Measurements from ENCODE around the gene PTPRG. TPM values are rescaled to one million over a fixed set of nuclear protein-coding genes. Genes with fewer than 3 reads are reported as not detected.

Gene PTPRG
- total and polyA plus RNA-seq, 2 experiments from 2014 or later: 8.5 to 34.9 TPM

GRCh38 chr3:62128681-62129080 is 567.3 kb downstream of the PTPRG start:
- H3K4me3 ChIP-seq: no peak overlapping the region
- no peaks in the 10 kb centered on the region for H3K27me3 ChIP-seq
- no peaks in the 10 kb centered on the region for H3K9me3 ChIP-seq (ENCODE audit: low read depth)
- no peaks in the 10 kb centered on the region for H3K36me3 ChIP-seq (replicated peaks; ENCODE audit: insufficient read depth, low read depth)
- H3K9me2 ChIP-seq (replicated peaks; ENCODE audit: insufficient read depth): no peaks in the 10 kb centered on the region
- DNase-seq (ENCODE audit: low spot score): no peak
- H3K27ac ChIP-seq: no peak overlapping the region
- H2AFZ ChIP-seq: no peak overlapping the region
- no peaks in the 10 kb centered on the region for H3K79me2 ChIP-seq
- no peaks in the 10 kb centered on the region for H4K20me1 ChIP-seq (ENCODE audit: insufficient read depth, poor library complexity, severe bottlenecking)
- no peak overlapping the region for H3K4me2 ChIP-seq
- H3K4me1 ChIP-seq (ENCODE audit: insufficient read depth): no peaks in the 10 kb centered on the region
- TF ChIP-seq CTCF (IDR thresholded peaks at IDR 0.05; ENCODE audit: poor library complexity) (no peak), EZH2phosphoT487 (IDR thresholded peaks at IDR 0.05; ENCODE audit: low read depth, severe bottlenecking, unreplicated experiment) (no peak), EZH2 (IDR thresholded peaks at IDR 0.05; ENCODE audit: borderline replicate concordance) (no peak)

GRCh38 chr3:62131050-62131449 is 569.7 kb downstream of the PTPRG start:
- no peak overlapping the region for H2AFZ ChIP-seq
- 41% methylated on average over 2 of the region's 2 CpGs for WGBS (ENCODE audit: low lambda C conversion rate, missing lambda C conversion rate)

GRCh38 chr3:62131620-62132019 is 570.2 kb downstream of the PTPRG start:
- TF ChIP-seq EZH2phosphoT487 (IDR thresholded peaks at IDR 0.05; ENCODE audit: low read depth, severe bottlenecking, unreplicated experiment) (no peak), EZH2 (IDR thresholded peaks at IDR 0.05; ENCODE audit: borderline replicate concordance) (no peak), CTCF (IDR thresholded peaks at IDR 0.05; ENCODE audit: poor library complexity) (peak; percentile 39)
- Histone ChIP-seq H3K27ac (no peak overlapping the region), H4K20me1 (ENCODE audit: insufficient read depth, poor library complexity, severe bottlenecking) (no peaks in the 10 kb centered on the region), H3K4me3 (no peak overlapping the region), H3K4me1 (ENCODE audit: insufficient read depth) (peaks cover 4% of the 10 kb centered on the region), H3K9me3 (ENCODE audit: low read depth) (no peaks in the 10 kb centered on the region), H3K79me2 (no peaks in the 10 kb centered on the region), H3K9me2 (replicated peaks; ENCODE audit: insufficient read depth) (no peaks in the 10 kb centered on the region), H2AFZ (no peak overlapping the region), H3K4me2 (no peak overlapping the region), H3K27me3 (no peaks in the 10 kb centered on the region), H3K36me3 (replicated peaks; ENCODE audit: insufficient read depth, low read depth) (no peaks in the 10 kb centered on the region)
- WGBS (ENCODE audit: low lambda C conversion rate, missing lambda C conversion rate): 79% methylated on average over 3 of the region's 3 CpGs
- no peak for DNase-seq (ENCODE audit: low spot score)

More at GRCh38 chr3:62131050-62131449, 569.7 kb downstream of the PTPRG start:
- DNase-seq (ENCODE audit: low spot score): no peak
- H3K9me3 ChIP-seq (ENCODE audit: low read depth): no peaks in the 10 kb centered on the region
- H3K9me2 ChIP-seq (replicated peaks; ENCODE audit: insufficient read depth): no peaks in the 10 kb centered on the region
- no peak overlapping the region for H3K27ac ChIP-seq
- H3K4me2 ChIP-seq: no peak overlapping the region
- no peaks in the 10 kb centered on the region for H3K79me2 ChIP-seq
- peaks cover 4% of the 10 kb centered on the region for H3K4me1 ChIP-seq (ENCODE audit: insufficient read depth)
- TF ChIP-seq EZH2 (IDR thresholded peaks at IDR 0.05; ENCODE audit: borderline replicate concordance) (no peak), CTCF (IDR thresholded peaks at IDR 0.05; ENCODE audit: poor library complexity) (no peak), EZH2phosphoT487 (IDR thresholded peaks at IDR 0.05; ENCODE audit: low read depth, severe bottlenecking, unreplicated experiment) (no peak)
- no peaks in the 10 kb centered on the region for H4K20me1 ChIP-seq (ENCODE audit: insufficient read depth, poor library complexity, severe bottlenecking)
- no peak overlapping the region for H3K4me3 ChIP-seq
- no peaks in the 10 kb centered on the region for H3K27me3 ChIP-seq
- H3K36me3 ChIP-seq (replicated peaks; ENCODE audit: insufficient read depth, low read depth): no peaks in the 10 kb centered on the region
